ENCODE data around the gene RILPL2. TPM values are rescaled to one million over a fixed set of nuclear protein-coding genes. Genes with fewer than 3 reads are reported as not detected.

Gene RILPL2
- total and polyA plus RNA-seq, 2 of the 13 experiments (the other 11 are each of a cell fraction or from before 2014, with no cell fraction given): 2.7 to 8.1 TPM

- peak; percentile 0; the same call in 1 of the 2 replicates for TF ChIP-seq ZNF687 (CRISPR knock-in tag; IDR thresholded peaks at IDR 0.05)
- TF ChIP-seq GATAD2A (CRISPR knock-in tag; IDR thresholded peaks at IDR 0.05): no peak
- 0 out of 2 replicates have a peak, but pooled peaks have one; percentile 10 for TF ChIP-seq ONECUT2 (CRISPR knock-in tag; IDR thresholded peaks at IDR 0.05)
- no peak for TF ChIP-seq DPF2 (CRISPR knock-in tag; IDR thresholded peaks at IDR 0.05; ENCODE audit: borderline replicate concordance, low read depth)
- no peak for TF ChIP-seq RBAK (CRISPR knock-in tag; IDR thresholded peaks at IDR 0.05)
- TF ChIP-seq CERS6 (CRISPR knock-in tag; IDR thresholded peaks at IDR 0.05): no peak
- TF ChIP-seq KDM3A (CRISPR knock-in tag; IDR thresholded peaks at IDR 0.05; ENCODE audit: low read depth): 0 out of 2 replicates have a peak, but pooled peaks have one; percentile 22
- peak; percentile 57; the same call in 1 of the 2 replicates for TF ChIP-seq EED (CRISPR knock-in tag; IDR thresholded peaks at IDR 0.05)
- TF ChIP-seq KDM5A (IDR thresholded peaks at IDR 0.05; ENCODE audit: borderline replicate concordance, low read length): peak; percentile 27; the same call in 1 of the 2 replicates
- TF ChIP-seq HMGXB4 (CRISPR knock-in tag; IDR thresholded peaks at IDR 0.05; ENCODE audit: borderline replicate concordance in 1 of 2, low read depth in 1 of 2): peak in 1 of 2 experiments; percentile 23; a peak in 2 of 4 replicates
- no peak for TF ChIP-seq ZNF576 (CRISPR knock-in tag; IDR thresholded peaks at IDR 0.05)
- TF ChIP-seq ZNF274 (CRISPR knock-in tag; IDR thresholded peaks at IDR 0.05): 0 out of 2 replicates have a peak, but pooled peaks have one; percentile 33
- no peak for TF ChIP-seq ZNF503 (CRISPR knock-in tag; IDR thresholded peaks at IDR 0.05)
- peak; percentile 40 for TF ChIP-seq TEAD3 (CRISPR knock-in tag; optimal IDR thresholded peaks at IDR 0.05; ENCODE audit: borderline replicate concordance)
- no peak for TF ChIP-seq ZNF580 (CRISPR knock-in tag; IDR thresholded peaks at IDR 0.05; ENCODE audit: borderline replicate concordance, low read depth)
- TF ChIP-seq ZNF180 (CRISPR knock-in tag; IDR thresholded peaks at IDR 0.05; ENCODE audit: borderline replicate concordance, low read depth): no peak
- TF ChIP-seq ARID3A (IDR thresholded peaks at IDR 0.05; ENCODE audit: low read depth, low read length): 0 out of 2 replicates have a peak, but pooled peaks have one; percentile 15
These were observed 52.0 kb downstream of the RILPL2 start (continued) for GRCh38 chr12:123384318-123384993.

Data from HepG2 (cell line).